Measurements from ENCODE around the gene CACNG5.
A peak's percentile ranks its signal among the peaks of the same experiment; 100 is the strongest.

The CACNG5 gene, protein sequence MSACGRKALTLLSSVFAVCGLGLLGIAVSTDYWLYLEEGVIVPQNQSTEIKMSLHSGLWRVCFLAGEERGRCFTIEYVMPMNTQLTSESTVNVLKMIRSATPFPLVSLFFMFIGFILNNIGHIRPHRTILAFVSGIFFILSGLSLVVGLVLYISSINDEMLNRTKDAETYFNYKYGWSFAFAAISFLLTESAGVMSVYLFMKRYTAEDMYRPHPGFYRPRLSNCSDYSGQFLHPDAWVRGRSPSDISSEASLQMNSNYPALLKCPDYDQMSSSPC

GRCh38 chr17:66834919-66835454 is at the start of gene CACNG5:
TSS of gene CACNG5 (plus strand) at chr17:66835117. CDS start at chr17:66877333, 42,216 bp downstream.
- in situ Hi-C loops (cut with MboI; ENCODE audit: low pct_unique_long_range_greater_than_20kb, low sequenced_read_pairs, unreplicated experiment) = no loop called here
- TF ChIP-seq CTCF (IDR thresholded peaks at IDR 0.05; ENCODE audit: extremely low read depth, insufficient read depth, missing control alignments) = no peak
- DNase-seq (ENCODE audit: low spot score) = peak; percentile 50

- DNase-seq (ENCODE audit: low spot score) = no peak
- in situ Hi-C loops (cut with MboI; ENCODE audit: low pct_unique_long_range_greater_than_20kb, low sequenced_read_pairs, unreplicated experiment) = no loop called here
- no peak for TF ChIP-seq CTCF (IDR thresholded peaks at IDR 0.05; ENCODE audit: extremely low read depth, insufficient read depth, missing control alignments)
These were observed 48.8 kb upstream of the CACNG5 start for GRCh38 chr17:66786107-66786506.

GRCh38 chr17:66787914-66788313 is 47.0 kb upstream of the CACNG5 start:
- in situ Hi-C loops (cut with MboI; ENCODE audit: low pct_unique_long_range_greater_than_20kb, low sequenced_read_pairs, unreplicated experiment) = no loop called here
- no peak for DNase-seq (ENCODE audit: low spot score)
- no peak for TF ChIP-seq CTCF (IDR thresholded peaks at IDR 0.05; ENCODE audit: extremely low read depth, insufficient read depth, missing control alignments)

- no peak for TF ChIP-seq CTCF (IDR thresholded peaks at IDR 0.05; ENCODE audit: extremely low read depth, insufficient read depth, missing control alignments)
- no peak for DNase-seq (ENCODE audit: low spot score)
- in situ Hi-C loops (cut with MboI; ENCODE audit: low pct_unique_long_range_greater_than_20kb, low sequenced_read_pairs, unreplicated experiment) = no loop called here
These were observed 45.8 kb upstream of the CACNG5 start for GRCh38 chr17:66789093-66789492.

- in situ Hi-C loops (cut with MboI; ENCODE audit: low pct_unique_long_range_greater_than_20kb, low sequenced_read_pairs, unreplicated experiment) = no loop called here
- TF ChIP-seq CTCF (IDR thresholded peaks at IDR 0.05; ENCODE audit: extremely low read depth, insufficient read depth, missing control alignments) = no peak
- DNase-seq (ENCODE audit: low spot score) = no peak
These were observed 44.9 kb upstream of the CACNG5 start for GRCh38 chr17:66789961-66790437.

GRCh38 chr17:66790501-66791061 is 44.3 kb upstream of the CACNG5 start:
- in situ Hi-C loops (cut with MboI; ENCODE audit: low pct_unique_long_range_greater_than_20kb, low sequenced_read_pairs, unreplicated experiment) = no loop called here
- no peak for TF ChIP-seq CTCF (IDR thresholded peaks at IDR 0.05; ENCODE audit: extremely low read depth, insufficient read depth, missing control alignments)
- no peak for DNase-seq (ENCODE audit: low spot score)

All from GM13977 (cell line).